Activated CD4-positive, alpha-beta T cell treated with anti-CD3 and anti-CD28 coated beads, Interleukin-2, amount 10 ng/mL, durations not matched to agents 24 days and 14 days (primary cell): Measurements from ENCODE around the gene KSR2. TPM values are rescaled to one million over a fixed set of nuclear protein-coding genes. Genes with fewer than 3 reads are reported as not detected.
A peak's percentile ranks its signal among the peaks of the same experiment; 100 is the strongest.

Source experiments
- DNase-seq: peaks from one replicate; pipeline ENCODE4 v3.0.0; 2022
- H3K27ac Mint-ChIP-seq: one replicate; pipeline ENCODE4 v1.8.0; 2022; ENCODE audit warnings: mild to moderate bottlenecking, mixed read lengths
- H3K27me3 Mint-ChIP-seq: one replicate; pipeline ENCODE4 v1.8.0; 2022; ENCODE audit warnings: mixed read lengths
- H3K36me3 Mint-ChIP-seq: one replicate; pipeline ENCODE4 v1.8.0; 2022; ENCODE audit warnings: low read depth, mild to moderate bottlenecking, mixed read lengths
- H3K4me1 Mint-ChIP-seq: one replicate; pipeline ENCODE4 v1.8.0; 2021; ENCODE audit warnings: mixed read lengths
- H3K4me3 Mint-ChIP-seq: one replicate; pipeline ENCODE4 v1.8.0; 2022; ENCODE audit warnings: mild to moderate bottlenecking, moderate library complexity, mixed read lengths
- H3K9me3 Mint-ChIP-seq: one replicate; pipeline ENCODE4 v1.8.0; 2021; ENCODE audit warnings: mixed read lengths
- intact Hi-C: fragments of 100-400 bp; cut with micrococcal nuclease; formaldehyde crosslinking; loops from one replicate; pipeline ENCODE4 v1.15.1; 2023
- total RNA-seq: library from RNA; stranded (reverse); gene quantifications from 2 replicates; pipeline ENCODE4 v1.2.3, GENCODE V29; 2022

KSR2 gene
- total RNA-seq, 1 donor from 2014 or later = 0.02 TPM

- no peaks in the 10 kb centered on the region for H3K4me1 Mint-ChIP-seq
- H3K27me3 Mint-ChIP-seq = peaks cover 2% of the 10 kb centered on the region
- intact Hi-C loops = no loop called here
- DNase-seq = no peak
- H3K36me3 Mint-ChIP-seq = no peaks in the 10 kb centered on the region
- no peak overlapping the region for H3K4me3 Mint-ChIP-seq
- H3K9me3 Mint-ChIP-seq = no peaks in the 10 kb centered on the region
- no peak overlapping the region for H3K27ac Mint-ChIP-seq
These were observed 377.8 kb downstream of the KSR2 start for GRCh38 chr12:117590999-117591398.

- no peak for DNase-seq
- H3K4me1 Mint-ChIP-seq = no peaks in the 10 kb centered on the region
- intact Hi-C loops = no loop called here
- H3K27ac Mint-ChIP-seq = no peak overlapping the region
- peaks cover 2% of the 10 kb centered on the region for H3K27me3 Mint-ChIP-seq
- no peaks in the 10 kb centered on the region for H3K36me3 Mint-ChIP-seq
- H3K4me3 Mint-ChIP-seq = no peak overlapping the region
- H3K9me3 Mint-ChIP-seq = no peaks in the 10 kb centered on the region
These were observed 378.4 kb downstream of the KSR2 start for GRCh38 chr12:117590386-117590785.

GRCh38 chr12:117589021-117589420 lies 379.8 kb downstream of the KSR2 start:
- no peaks in the 10 kb centered on the region for H3K4me1 Mint-ChIP-seq
- no peak overlapping the region for H3K4me3 Mint-ChIP-seq
- H3K27ac Mint-ChIP-seq = no peak overlapping the region
- intact Hi-C loops = loop anchor here (10.0 kb wide), 1 partner anchor 246 kb away; no protein-coding TSS in a partner anchor
- no peaks in the 10 kb centered on the region for H3K36me3 Mint-ChIP-seq
- peaks cover 2% of the 10 kb centered on the region for H3K27me3 Mint-ChIP-seq
- DNase-seq = no peak
- H3K9me3 Mint-ChIP-seq = no peaks in the 10 kb centered on the region

DNA sequence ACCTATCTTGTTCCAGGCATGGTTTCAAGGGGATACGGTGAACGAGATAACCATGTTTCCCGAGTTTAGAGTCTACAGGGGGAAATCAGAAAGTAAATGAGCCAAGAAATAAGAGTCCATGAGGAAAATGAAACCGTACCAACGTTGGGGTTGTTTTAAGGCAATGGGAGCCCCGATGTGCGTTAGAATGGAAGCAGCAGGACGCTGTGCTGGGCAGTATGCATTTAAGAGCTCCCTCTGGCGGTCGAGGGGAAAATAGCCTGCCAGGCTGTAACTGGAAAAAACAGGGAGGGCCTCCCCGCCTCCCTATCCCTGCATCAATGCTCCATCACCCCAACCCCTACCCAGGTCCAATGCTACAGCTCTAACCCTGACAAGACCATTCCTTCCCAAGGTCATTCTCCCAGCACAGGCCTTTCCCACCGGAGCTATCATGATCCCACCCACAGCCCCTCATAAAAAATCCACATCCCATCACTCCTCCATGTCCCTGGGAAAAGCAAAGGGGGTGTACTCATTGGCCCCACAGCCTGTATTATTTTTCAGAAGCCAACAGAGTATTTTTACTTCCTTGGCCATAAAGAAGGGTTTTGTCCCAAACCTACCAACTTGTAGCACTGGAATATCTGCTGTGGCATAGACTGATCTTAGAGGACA lies 381.0 kb downstream of the KSR2 start:
- Mint-ChIP-seq H3K4me1 (no peaks in the 10 kb centered on the region), H3K36me3 (no peaks in the 10 kb centered on the region), H3K27ac (no peak overlapping the region), H3K9me3 (no peaks in the 10 kb centered on the region), H3K27me3 (peaks cover 5% of the 10 kb centered on the region), H3K4me3 (no peak overlapping the region)
- peak; percentile 81 for DNase-seq
- intact Hi-C loops = loop anchor here (10.0 kb wide), 1 partner anchor 247 kb away; no protein-coding TSS in a partner anchor

DNA sequence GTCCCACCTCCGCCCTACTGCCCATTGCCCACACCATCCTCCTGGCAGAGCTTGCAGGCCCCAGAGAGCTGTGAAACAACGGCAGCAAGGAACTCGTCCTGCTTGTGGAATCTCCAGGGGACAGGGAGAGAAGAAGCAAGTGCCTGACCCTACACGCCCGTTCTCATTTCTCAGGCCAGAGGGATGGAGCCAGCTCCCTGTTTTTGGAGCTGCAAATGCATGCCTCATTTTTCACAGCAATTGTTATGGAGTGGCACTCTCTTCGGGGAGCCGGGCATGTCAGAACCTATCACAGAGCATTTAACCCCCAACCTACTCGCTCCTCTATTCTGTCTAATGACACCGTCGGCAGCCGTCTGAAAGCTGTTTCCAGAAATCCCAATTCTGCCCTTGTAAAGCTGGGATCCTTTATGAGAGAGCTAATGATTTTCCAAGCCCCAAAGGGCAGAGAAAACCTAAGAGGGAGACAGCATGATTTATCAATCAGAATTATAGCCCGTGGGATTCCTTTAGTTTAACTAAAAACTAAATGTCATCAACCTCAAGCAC lies 385.0 kb downstream of the KSR2 start:
- intact Hi-C loops = loop anchor here (10.0 kb wide), 1 partner anchor 251 kb away; no protein-coding TSS in a partner anchor
- no peak for DNase-seq
- peaks cover 5% of the 10 kb centered on the region for H3K27me3 Mint-ChIP-seq
- H3K27ac Mint-ChIP-seq = no peak overlapping the region
- H3K9me3 Mint-ChIP-seq = no peaks in the 10 kb centered on the region
- no peaks in the 10 kb centered on the region for H3K4me1 Mint-ChIP-seq
- H3K36me3 Mint-ChIP-seq = no peaks in the 10 kb centered on the region
- H3K4me3 Mint-ChIP-seq = no peak overlapping the region

DNA sequence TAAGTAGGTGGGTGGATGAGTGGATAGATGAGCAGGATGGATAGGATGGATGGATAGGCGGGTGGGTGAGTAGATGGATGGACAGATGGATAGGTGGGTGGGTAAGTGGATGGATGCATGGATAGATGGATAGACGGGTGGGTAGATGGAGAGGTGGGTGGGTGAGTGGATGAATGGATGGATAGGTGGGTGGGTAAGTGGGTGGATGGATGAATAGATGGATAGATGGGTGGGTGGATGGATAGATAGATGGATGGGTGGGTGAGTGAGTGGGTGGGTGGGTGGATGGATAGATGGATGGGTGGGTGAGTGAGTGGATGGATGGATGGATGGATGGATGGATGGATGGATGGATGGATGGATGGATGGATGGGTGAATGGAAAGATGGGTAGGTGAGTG lies 385.7 kb downstream of the KSR2 start:
- DNase-seq = no peak
- H3K27ac Mint-ChIP-seq = no peak overlapping the region
- intact Hi-C loops = loop anchor here (10.0 kb wide), 1 partner anchor 252 kb away; no protein-coding TSS in a partner anchor
- H3K27me3 Mint-ChIP-seq = peaks cover 5% of the 10 kb centered on the region
- H3K36me3 Mint-ChIP-seq = no peaks in the 10 kb centered on the region
- no peak overlapping the region for H3K4me3 Mint-ChIP-seq
- no peaks in the 10 kb centered on the region for H3K4me1 Mint-ChIP-seq
- H3K9me3 Mint-ChIP-seq = no peaks in the 10 kb centered on the region

- Mint-ChIP-seq H3K9me3 (no peaks in the 10 kb centered on the region), H3K27me3 (peaks cover 5% of the 10 kb centered on the region), H3K4me3 (no peak overlapping the region), H3K27ac (no peak overlapping the region), H3K36me3 (no peaks in the 10 kb centered on the region), H3K4me1 (no peaks in the 10 kb centered on the region)
- DNase-seq = no peak
- intact Hi-C loops = loop anchor here (10.0 kb wide), 1 partner anchor 253 kb away; no protein-coding TSS in a partner anchor
These were observed 386.5 kb downstream of the KSR2 start for GRCh38 chr12:117582135-117582784.

DNA sequence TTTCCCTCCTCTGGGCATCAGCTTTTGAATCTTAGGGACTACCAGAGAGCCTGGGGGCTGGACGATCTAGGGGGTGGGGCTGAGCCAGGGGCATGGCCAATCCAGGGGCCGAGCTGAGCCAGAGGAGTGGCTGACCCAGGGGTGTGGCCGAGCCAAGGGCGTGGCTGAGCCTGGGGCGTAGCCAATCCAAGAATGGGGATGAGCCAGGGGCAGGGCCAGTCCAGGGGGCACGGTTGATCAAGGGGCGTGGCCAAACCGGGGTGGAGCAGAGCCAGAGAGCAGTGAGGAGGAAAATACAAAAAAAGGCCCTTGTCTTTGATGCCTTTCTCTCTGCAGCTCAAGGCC lies 388.1 kb downstream of the KSR2 start:
- Mint-ChIP-seq H3K4me3 (no peak overlapping the region), H3K4me1 (no peaks in the 10 kb centered on the region), H3K9me3 (no peaks in the 10 kb centered on the region), H3K27me3 (peaks cover 3% of the 10 kb centered on the region), H3K27ac (no peak overlapping the region), H3K36me3 (no peaks in the 10 kb centered on the region)
- intact Hi-C loops = loop anchor here (10.0 kb wide), 1 partner anchor 254 kb away; no protein-coding TSS in a partner anchor
- DNase-seq = no peak

DNA sequence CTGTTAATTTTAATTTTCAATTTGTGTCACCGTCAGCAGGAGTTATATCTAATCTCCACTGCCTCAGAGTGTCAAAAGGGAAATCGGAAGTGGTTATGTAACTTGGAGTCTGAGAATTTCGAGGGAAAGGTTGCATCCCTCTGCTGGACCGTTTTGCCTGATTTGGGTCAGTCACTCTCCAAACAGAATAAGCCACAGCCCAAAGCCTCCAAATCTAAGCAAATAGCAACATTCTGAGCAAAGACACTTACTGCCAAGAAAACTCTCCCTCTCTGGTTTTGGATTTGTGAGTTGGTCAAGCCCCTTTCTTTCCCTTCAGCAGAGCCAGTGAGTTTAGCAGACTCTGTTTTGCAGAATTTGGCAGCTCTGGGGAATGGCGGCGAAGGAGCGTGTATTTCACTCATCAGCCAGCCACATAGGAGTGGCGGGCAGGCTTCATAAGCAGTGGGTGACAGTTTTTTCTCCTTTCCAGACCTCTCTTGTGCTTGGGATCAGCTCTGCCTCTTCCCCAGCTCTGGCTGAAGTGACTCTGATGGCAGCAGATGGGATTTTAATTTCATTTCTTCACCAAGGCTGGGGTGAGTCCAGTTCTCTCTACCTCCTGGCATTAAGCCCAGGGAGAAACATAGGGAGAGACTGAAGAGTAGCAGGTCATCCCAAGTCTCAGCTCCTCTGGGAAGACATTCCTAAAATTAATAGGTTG lies 388.6 kb downstream of the KSR2 start:
- Mint-ChIP-seq H3K36me3 (no peaks in the 10 kb centered on the region), H3K4me3 (no peak overlapping the region), H3K27ac (no peak overlapping the region), H3K4me1 (no peaks in the 10 kb centered on the region), H3K27me3 (peaks cover 3% of the 10 kb centered on the region), H3K9me3 (no peaks in the 10 kb centered on the region)
- intact Hi-C loops = loop anchor here (10.0 kb wide), 1 partner anchor 255 kb away; no protein-coding TSS in a partner anchor
- no peak for DNase-seq

- intact Hi-C loops = no loop called here
- H3K4me1 Mint-ChIP-seq = no peaks in the 10 kb centered on the region
These were observed 391.6 kb downstream of the KSR2 start for GRCh38 chr12:117577122-117577657.

DNA sequence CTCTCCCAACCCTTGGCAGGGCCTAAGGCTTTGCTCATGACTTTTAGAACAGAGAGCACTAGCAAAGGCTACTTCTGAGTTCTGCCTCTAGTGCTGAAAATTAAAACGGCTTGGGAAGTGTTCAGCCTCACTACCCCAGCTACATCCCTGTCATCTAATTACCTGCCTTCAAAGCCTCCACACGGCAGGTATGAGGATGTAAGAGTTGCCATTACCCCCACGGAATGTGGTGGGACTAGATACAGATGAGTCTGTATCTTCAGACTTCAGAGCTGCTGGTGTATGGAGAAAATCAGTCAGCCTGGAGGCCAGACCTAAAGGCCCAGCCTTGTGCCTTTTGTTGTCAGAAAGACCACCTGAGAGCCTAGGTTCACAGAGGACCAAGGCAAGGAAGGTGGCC lies 392.7 kb downstream of the KSR2 start:
- Mint-ChIP-seq H3K4me1 (no peaks in the 10 kb centered on the region), H3K27ac (no peak overlapping the region), H3K36me3 (no peaks in the 10 kb centered on the region), H3K9me3 (no peaks in the 10 kb centered on the region), H3K27me3 (no peaks in the 10 kb centered on the region), H3K4me3 (no peak overlapping the region)
- intact Hi-C loops = no loop called here
- no peak for DNase-seq

More at GRCh38 chr12:117577122-117577657, 391.6 kb downstream of the KSR2 start:
- Mint-ChIP-seq H3K9me3 (no peaks in the 10 kb centered on the region), H3K27ac (no peak overlapping the region), H3K36me3 (no peaks in the 10 kb centered on the region), H3K4me3 (no peak overlapping the region), H3K27me3 (no peaks in the 10 kb centered on the region)
- no peak for DNase-seq

GRCh38 chr12:117574655-117575054 lies 394.1 kb downstream of the KSR2 start:
- no peaks in the 10 kb centered on the region for H3K36me3 Mint-ChIP-seq
- H3K27ac Mint-ChIP-seq = no peak overlapping the region
- no peak overlapping the region for H3K4me3 Mint-ChIP-seq
- no peaks in the 10 kb centered on the region for H3K4me1 Mint-ChIP-seq
- DNase-seq = no peak
- no peaks in the 10 kb centered on the region for H3K9me3 Mint-ChIP-seq
- no peaks in the 10 kb centered on the region for H3K27me3 Mint-ChIP-seq
- intact Hi-C loops = no loop called here

DNA sequence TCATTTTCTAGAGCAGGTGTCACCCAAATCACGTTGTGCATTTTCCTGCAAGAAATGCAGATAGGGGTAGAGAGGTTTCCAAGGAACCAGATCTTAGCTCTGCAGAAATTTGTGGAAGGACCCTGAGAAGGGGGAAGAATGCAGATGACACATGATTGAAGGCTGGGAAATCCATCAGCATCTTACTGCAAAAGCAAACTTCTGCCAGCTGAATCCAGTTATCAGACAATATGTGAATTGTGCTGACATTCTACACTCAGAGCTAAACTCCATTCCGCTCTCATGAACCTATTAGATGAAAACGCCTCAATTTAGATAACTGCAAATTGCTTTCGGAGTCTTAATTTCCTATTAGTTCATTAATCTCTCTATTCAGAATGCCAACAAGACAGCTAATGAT lies 396.0 kb downstream of the KSR2 start:
- Mint-ChIP-seq H3K27me3 (no peaks in the 10 kb centered on the region), H3K27ac (no peak overlapping the region), H3K36me3 (no peaks in the 10 kb centered on the region), H3K9me3 (no peaks in the 10 kb centered on the region), H3K4me3 (no peak overlapping the region), H3K4me1 (no peaks in the 10 kb centered on the region)
- intact Hi-C loops = no loop called here
- DNase-seq = no peak

- Mint-ChIP-seq H3K27ac (no peak overlapping the region), H3K27me3 (no peaks in the 10 kb centered on the region), H3K4me1 (no peaks in the 10 kb centered on the region), H3K36me3 (no peaks in the 10 kb centered on the region), H3K4me3 (no peak overlapping the region), H3K9me3 (peaks cover 2% of the 10 kb centered on the region)
- intact Hi-C loops = no loop called here
- DNase-seq = no peak
These were observed 397.5 kb downstream of the KSR2 start for GRCh38 chr12:117571321-117571720.
